BJ (cell line): Measurements from ENCODE around the gene ELK4. TPM values are rescaled to one million over a fixed set of nuclear protein-coding genes. Genes with fewer than 3 reads are reported as not detected.

Experiments
- CTCF ChIA-PET: fragments of 350-600 bp; formaldehyde crosslinking; extraction: SDS; loops from one replicate; lab custom pipeline; 2021; ENCODE audit warnings: antibody characterized with exemption, inconsistent platforms; lab: Yijun Ruan, JAX
- POLR2A ChIA-PET: fragments of 300-600 bp; sonication (Branson Sonifier 250); formaldehyde crosslinking; extraction: SDS; loops from one replicate; lab custom pipeline; 2021; ENCODE audit warnings: antibody characterized with exemption; lab: Charles Lee
- DNase-seq: peaks from one replicate; pipeline ENCODE4 v3.0.0-alpha.2; 2011; ENCODE audit warnings: low read depth
- H3K27me3 ChIP-seq: 2 replicates; pipeline ENCODE4 v1.6.0; 2011; ENCODE audit warnings: low read length; ENCODE audit not compliant: control insufficient read depth, insufficient read depth
- H3K36me3 ChIP-seq: 2 replicates; pipeline ENCODE4 v1.5.1; 2011; ENCODE audit warnings: low read length; ENCODE audit not compliant: control insufficient read depth, insufficient read depth
- H3K4me3 ChIP-seq: 2 replicates; pipeline ENCODE4 v1.5.1; 2011; ENCODE audit warnings: low read depth, mild to moderate bottlenecking, control low read depth, low read length
- CTCF ChIP-seq: IDR thresholded peaks from 2 replicates; pipeline ENCODE4 v1.5.1; 2011; ENCODE audit warnings: low read depth, mild to moderate bottlenecking, control low read depth, inconsistent platforms, low read length, moderate library complexity; ENCODE audit not compliant: insufficient read depth
- polyA plus RNA-seq: library from polyadenylated mRNA; depleted of rRNA; stranded (reverse); fragments of >200 nt; gene quantifications from 2 replicates; pipeline ENCODE4 v1.2.3, GENCODE V29; 2011

Gene ELK4
- polyA plus RNA-seq, 1 experiment = 3.4 TPM

GRCh38 chr1:205576805-205577761 is 54.7 kb downstream of the ELK4 start:
- no peak overlapping the region for H3K4me3 ChIP-seq
- no peaks in the 10 kb centered on the region for H3K36me3 ChIP-seq
- no peak for TF ChIP-seq CTCF
- H3K27me3 ChIP-seq = peaks cover 47% of the 10 kb centered on the region
- DNase-seq = no peak
- ChIA-PET POLR2A (no interaction called here), CTCF (interaction anchor here (0.6 kb wide), 1 partner anchor 81 kb away, joined by 4 read pairs; no protein-coding TSS in a partner anchor)

- Histone ChIP-seq H3K4me3 (no peak overlapping the region), H3K27me3 (peaks cover 44% of the 10 kb centered on the region), H3K36me3 (no peaks in the 10 kb centered on the region)
- CTCF ChIA-PET = interaction anchor here (0.6 to 0.7 kb wide), 2 partner anchors 52 to 179 kb away, joined by 3 read pairs; no protein-coding TSS in a partner anchor
- TF ChIP-seq CTCF = no peak
- POLR2A ChIA-PET = no interaction called here
- DNase-seq = no peak
Observed at GRCh38 chr1:205576011-205576410, 55.8 kb downstream of the ELK4 start.

- Histone ChIP-seq H3K27me3 (peaks cover 45% of the 10 kb centered on the region), H3K36me3 (no peaks in the 10 kb centered on the region), H3K4me3 (no peak overlapping the region)
- no peak for TF ChIP-seq CTCF
- CTCF ChIA-PET = interaction anchor here (1.5 to 1.7 kb wide), 4 partner anchors 11 to 83 kb away, joined by 3 to 7 read pairs (median 5); no protein-coding TSS in a partner anchor
- DNase-seq = no peak
- POLR2A ChIA-PET = no interaction called here
Observed at GRCh38 chr1:205575294-205575885, 56.4 kb downstream of the ELK4 start.

GRCh38 chr1:205572421-205572820 is 59.4 kb downstream of the ELK4 start:
- no peak for TF ChIP-seq CTCF
- CTCF ChIA-PET = interaction anchor here (1.0 to 1.8 kb wide), 4 partner anchors 9 to 85 kb away, joined by 3 to 9 read pairs (median 6); no protein-coding TSS in a partner anchor
- POLR2A ChIA-PET = no interaction called here
- no peak overlapping the region for H3K4me3 ChIP-seq
- H3K27me3 ChIP-seq = peaks cover 56% of the 10 kb centered on the region
- no peak for DNase-seq
- no peaks in the 10 kb centered on the region for H3K36me3 ChIP-seq

- TF ChIP-seq CTCF = no peak
- DNase-seq = no peak
- ChIA-PET CTCF (interaction anchor here (1.0 to 1.8 kb wide), 5 partner anchors 9 to 86 kb away, joined by 3 to 9 read pairs (median 5); no protein-coding TSS in a partner anchor), POLR2A (no interaction called here)
- Histone ChIP-seq H3K27me3 (peaks cover 55% of the 10 kb centered on the region), H3K4me3 (no peak overlapping the region), H3K36me3 (no peaks in the 10 kb centered on the region)
Observed at GRCh38 chr1:205571747-205572146, 60.1 kb downstream of the ELK4 start.
